LNCAP (cell line): ENCODE data around the gene ENAH.

Experiments
- CTCF ChIP-seq: fragments of 450-650 bp; IDR thresholded peaks from 2 replicates; pipeline ENCODE4 v1.5.1; 2017; ENCODE audit warnings: mild to moderate bottlenecking

Gene ENAH

DNA sequence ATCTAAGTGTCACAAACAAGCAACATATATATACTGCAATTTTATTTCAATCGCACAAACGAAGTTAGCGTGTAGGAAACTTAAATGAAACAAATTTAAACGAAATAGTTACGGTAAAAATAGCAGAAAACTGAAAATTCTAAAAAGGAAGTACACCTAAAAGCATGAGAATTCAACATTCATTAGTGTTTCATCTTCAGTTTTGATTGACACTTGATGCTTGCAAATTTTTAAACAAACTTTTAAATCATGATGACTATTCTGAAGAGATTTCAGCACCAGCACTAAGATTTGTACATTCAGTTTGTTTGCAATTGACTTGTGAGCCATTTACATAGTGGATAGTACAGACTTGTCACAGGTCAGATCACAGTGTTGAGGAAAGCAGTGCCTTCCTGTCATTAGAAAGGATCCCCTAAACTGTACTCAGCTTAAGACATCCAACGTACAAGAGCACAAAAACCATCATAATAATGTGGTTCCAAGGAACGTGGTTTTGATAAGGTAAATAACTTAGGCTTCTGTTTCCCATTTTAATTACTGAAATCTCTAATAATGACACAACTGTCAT, 158.0 kb downstream of the ENAH start:
- no peak for TF ChIP-seq CTCF

GRCh38 chr1:225493591-225494246, 159.2 kb downstream of the ENAH start:
- TF ChIP-seq CTCF: no peak

- no peak for TF ChIP-seq CTCF
These were observed 164.2 kb downstream of the ENAH start for GRCh38 chr1:225488676-225489075.

GRCh38 chr1:225486856-225487255, 166.1 kb downstream of the ENAH start:
- no peak for TF ChIP-seq CTCF

DNA sequence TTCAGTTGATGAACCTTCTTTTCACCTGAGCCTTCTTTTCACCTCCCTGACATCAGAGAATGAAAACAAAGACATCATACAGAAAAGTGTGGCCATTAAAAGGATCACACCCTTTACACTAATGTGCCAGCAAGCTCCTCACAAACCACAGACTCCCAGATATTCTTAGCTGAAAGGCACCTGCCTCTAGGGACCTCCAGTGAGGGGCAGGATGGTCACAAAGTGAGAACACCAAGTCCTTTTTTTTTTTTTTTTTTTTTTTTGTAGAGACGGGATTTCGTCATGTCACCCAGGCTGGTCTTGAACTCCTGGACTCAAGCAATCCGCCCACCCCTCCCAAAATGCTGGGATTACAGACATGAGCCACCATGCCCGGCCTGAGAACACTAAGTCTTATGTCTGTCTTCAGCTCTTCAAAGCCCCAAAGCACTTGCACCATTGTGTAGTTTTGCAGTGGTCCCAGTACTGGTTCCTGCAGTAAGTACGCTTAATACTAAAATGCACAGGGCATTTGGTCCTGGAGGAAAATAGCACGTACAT, 166.9 kb downstream of the ENAH start:
- no peak for TF ChIP-seq CTCF

DNA sequence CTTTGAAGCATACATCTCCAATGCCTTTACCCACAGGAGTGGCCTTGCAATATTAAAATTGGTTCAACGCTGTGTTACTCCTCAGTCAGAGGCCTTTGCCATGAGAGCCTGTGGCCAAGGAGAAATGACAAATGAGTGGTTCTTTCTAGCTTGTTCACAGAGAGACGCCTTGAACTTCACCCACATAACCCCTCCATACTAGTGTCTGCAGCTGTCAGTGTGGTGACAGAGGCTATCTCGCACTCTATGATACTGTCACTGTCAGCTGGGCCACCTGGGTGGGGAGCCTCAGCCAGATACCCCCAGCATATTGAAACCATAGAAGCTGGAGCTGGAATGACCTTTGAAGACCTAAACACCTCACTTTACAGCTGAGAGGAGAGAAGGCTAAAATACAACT, 167.7 kb downstream of the ENAH start:
- TF ChIP-seq CTCF: no peak

DNA sequence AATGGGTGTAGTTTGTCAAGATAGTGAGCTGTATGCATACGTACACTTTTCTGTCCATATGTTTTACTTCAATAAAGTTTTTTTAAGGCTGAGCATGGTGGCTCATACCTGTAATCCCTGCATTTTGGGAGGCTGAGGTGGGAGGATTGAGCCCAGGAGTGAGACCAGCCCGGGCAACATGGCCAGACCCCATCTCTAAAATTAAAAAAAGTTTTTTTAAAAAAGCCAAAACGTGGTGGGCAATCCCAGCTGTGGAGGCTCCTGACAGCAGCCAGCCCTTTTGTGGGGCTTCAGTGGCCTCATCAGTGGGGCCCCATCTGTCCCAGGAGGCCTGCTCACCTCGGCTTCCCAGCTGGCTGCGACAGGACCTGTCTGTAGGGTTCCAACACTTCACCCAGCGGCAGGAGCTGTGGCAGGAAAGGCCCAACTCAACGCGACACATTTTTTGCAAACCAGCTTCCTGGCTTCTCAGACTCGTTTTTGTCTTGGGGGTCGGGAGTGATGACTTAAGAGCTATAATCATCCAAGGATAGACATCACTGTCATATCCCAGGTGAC, 168.2 kb downstream of the ENAH start:
- TF ChIP-seq CTCF: no peak
